Tibial artery (tissue), 4 donors: ENCODE data around the gene STXBP4.

ENCODE experiments used
- DNase-seq, 2 donors: peaks; one replicate each; pipeline ENCODE4 v3.0.0-alpha.2; 2019
- H3K27ac ChIP-seq, 2 donors: fragments of 200-600 bp; sonication (generic) in 1 of 2; 1 replicate in 1 of 2; 2 replicates in 1 of 2; pipeline ENCODE4 v1.5.1; 2018 to 2019; ENCODE audit warnings: mild to moderate bottlenecking in 1 of 2
- H3K27me3 ChIP-seq, 2 donors: fragments of 200-600 bp; sonication (generic) in 1 of 2; one replicate each; pipeline versions ENCODE4 v1.5.1 to v1.6.0; 2016 to 2019
- H3K36me3 ChIP-seq, 3 donors: fragments of 200-600 bp; sonication (generic) in 2 of 3; one replicate each; pipeline ENCODE4 v1.5.1; 2016 to 2019; ENCODE audit warnings: mild to moderate bottlenecking in 2 of 3
- H3K4me1 ChIP-seq, 4 donors: fragments of 200-600 bp; sonication (generic) in 2 of 4; 1 replicate in 3 of 4; 2 replicates in 1 of 4; pipeline ENCODE4 v1.5.1; 2016 to 2019
- H3K4me3 ChIP-seq, 2 donors: fragments of 200-600 bp; sonication (generic) in 1 of 2; 1 replicate in 1 of 2; 2 replicates in 1 of 2; pipeline ENCODE4 v1.5.1; 2018 to 2019; ENCODE audit warnings: mild to moderate bottlenecking in 2 of 2
- H3K9me3 ChIP-seq, 3 donors: fragments of 200-600 bp; sonication (generic) in 1 of 3; one replicate each; pipeline ENCODE4 v1.5.1; 2016 to 2019
- intact Hi-C: fragments of 100-400 bp; cut with DNase I; formaldehyde crosslinking; loops from one replicate; pipeline ENCODE4 v1.15.0; 2023; ENCODE audit warnings: low total_unique reads
- TF ChIP-seq, protein P1 (sequence below), 2 experiments: fragments of 200-600 bp in 1 of 2; fragments of 450-650 bp in 1 of 2; IDR thresholded peaks; one replicate each; pipeline ENCODE4 v1.5.1; 2017 to 2019; ENCODE audit warnings: antibody characterized with exemption in 2 of 2, mild to moderate bottlenecking in 1 of 2, moderate library complexity in 1 of 2

The STXBP4 gene

DNA sequence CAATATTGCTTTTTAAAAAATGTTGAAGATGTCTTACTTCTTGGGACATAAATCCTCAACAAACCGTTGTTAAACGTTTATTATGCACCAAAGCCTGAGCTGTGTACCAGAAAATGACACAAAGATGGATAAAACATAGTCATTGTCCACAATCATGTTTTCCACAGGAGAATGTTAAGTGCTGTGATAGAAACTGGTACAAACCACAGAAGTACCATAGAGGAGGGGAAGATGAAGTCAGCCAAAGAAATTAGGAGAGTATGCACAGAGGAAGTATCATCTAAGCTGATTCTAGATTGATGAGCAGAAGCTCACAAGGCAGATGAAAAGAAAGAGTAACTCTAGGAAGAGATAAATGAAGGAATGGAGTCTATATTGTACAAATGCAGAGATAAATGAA lies 153.5 kb downstream of the STXBP4 start:
- Histone ChIP-seq H3K27ac (no peak overlapping the region), H3K4me1 (no peaks in the 10 kb centered on the region), H3K9me3 (no peaks in the 10 kb centered on the region), H3K36me3 (no peaks in the 10 kb centered on the region), H3K4me3 (no peak overlapping the region), H3K27me3 (no peaks in the 10 kb centered on the region)
- TF ChIP-seq, protein P1, sequence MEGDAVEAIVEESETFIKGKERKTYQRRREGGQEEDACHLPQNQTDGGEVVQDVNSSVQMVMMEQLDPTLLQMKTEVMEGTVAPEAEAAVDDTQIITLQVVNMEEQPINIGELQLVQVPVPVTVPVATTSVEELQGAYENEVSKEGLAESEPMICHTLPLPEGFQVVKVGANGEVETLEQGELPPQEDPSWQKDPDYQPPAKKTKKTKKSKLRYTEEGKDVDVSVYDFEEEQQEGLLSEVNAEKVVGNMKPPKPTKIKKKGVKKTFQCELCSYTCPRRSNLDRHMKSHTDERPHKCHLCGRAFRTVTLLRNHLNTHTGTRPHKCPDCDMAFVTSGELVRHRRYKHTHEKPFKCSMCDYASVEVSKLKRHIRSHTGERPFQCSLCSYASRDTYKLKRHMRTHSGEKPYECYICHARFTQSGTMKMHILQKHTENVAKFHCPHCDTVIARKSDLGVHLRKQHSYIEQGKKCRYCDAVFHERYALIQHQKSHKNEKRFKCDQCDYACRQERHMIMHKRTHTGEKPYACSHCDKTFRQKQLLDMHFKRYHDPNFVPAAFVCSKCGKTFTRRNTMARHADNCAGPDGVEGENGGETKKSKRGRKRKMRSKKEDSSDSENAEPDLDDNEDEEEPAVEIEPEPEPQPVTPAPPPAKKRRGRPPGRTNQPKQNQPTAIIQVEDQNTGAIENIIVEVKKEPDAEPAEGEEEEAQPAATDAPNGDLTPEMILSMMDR (IDR thresholded peaks at IDR 0.05): no peak
- DNase-seq: no peak
- intact Hi-C loops: no loop called here

DNA sequence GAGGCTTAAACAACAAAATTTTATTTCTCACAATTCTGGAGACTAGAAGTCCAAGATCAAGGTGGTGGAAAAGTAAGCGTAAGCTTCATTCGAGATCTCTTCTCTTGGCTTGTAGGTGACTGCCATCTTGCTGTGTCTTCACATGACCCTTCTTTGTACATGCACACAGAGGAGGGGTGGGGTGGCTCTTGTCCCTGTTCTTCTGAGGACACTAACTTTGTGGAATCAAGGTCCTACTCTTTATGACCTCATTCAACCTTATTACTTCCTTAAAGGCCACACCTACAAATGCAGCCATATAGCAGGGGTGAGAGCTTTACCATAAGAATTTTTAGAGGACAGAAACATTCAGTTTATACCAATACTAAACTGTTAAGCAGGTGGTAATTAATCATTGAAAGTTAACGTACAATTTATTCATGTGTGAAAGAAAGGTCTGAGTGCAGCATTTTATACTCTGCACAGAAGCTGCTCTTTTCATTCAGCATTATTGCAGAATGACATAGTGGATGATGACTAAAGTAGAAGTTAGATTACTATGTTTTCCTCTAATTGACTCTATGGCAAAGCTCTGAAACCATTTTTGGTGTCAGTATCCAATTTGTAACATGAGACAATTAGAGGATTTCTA lies 156.3 kb downstream of the STXBP4 start:
- Histone ChIP-seq H3K9me3 (no peaks in the 10 kb centered on the region), H3K4me1 (no peaks in the 10 kb centered on the region), H3K36me3 (no peaks in the 10 kb centered on the region), H3K27me3 (no peaks in the 10 kb centered on the region), H3K4me3 (no peak overlapping the region), H3K27ac (no peak overlapping the region)
- intact Hi-C loops: no loop called here
- no peak for DNase-seq
- TF ChIP-seq, protein P1 (IDR thresholded peaks at IDR 0.05): no peak

DNA sequence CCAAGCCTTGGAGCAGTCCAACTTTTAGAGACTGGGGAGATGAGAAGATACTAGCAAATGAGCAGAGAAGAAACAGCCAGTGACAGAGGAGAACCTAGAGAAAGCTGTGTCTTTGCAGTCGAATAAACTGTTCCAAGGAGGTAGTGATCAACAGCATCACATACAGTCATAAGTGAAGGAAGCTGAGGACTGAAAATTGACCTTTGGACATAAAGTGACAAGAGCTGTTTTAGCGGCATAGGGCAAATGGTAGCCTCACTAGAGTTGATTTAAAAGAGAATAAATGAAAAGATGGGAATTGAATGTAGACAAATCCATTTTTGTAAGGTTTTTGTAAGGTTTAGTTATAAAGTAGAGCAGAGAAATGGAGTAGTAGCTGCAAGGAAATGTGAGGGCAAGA lies 165.0 kb downstream of the STXBP4 start:
- H3K27me3 ChIP-seq: no peaks in the 10 kb centered on the region
- H3K4me1 ChIP-seq: no peaks in the 10 kb centered on the region
- no peaks in the 10 kb centered on the region for H3K9me3 ChIP-seq
- H3K4me3 ChIP-seq: no peak overlapping the region
- no peak for DNase-seq
- TF ChIP-seq, protein P1 (IDR thresholded peaks at IDR 0.05): no peak
- intact Hi-C loops: no loop called here
- H3K36me3 ChIP-seq: no peaks in the 10 kb centered on the region
- no peak overlapping the region for H3K27ac ChIP-seq

DNA sequence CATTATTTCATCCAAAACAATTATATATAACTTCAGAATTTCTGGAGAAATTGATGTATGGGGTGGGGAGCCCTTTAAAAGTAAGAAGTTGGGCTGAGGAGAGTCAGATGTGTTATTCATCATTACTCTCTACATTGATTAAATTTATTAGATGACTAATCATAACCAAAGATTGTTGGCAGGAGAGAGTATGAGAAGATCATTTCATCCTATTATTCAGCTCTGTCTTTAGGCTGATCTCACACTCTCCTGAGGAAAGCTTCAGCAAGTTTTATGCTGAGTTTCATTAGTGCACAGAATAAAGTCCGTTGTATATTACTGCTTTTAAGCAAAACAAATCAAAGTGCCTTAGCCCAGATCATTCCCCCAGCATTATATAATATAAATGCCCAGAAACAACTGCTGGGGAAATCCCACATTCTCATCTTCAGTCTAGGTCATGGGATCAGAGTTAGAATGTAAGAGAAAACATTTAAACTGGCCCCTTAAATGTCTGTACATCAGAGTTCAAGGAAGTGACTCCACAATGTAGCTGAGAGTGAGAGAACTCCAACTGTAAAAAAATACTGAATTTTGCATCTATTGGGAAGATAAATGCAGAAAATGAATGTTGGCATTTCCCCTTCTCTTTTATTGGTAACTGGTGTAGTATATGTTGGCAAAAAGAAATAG lies 166.1 kb downstream of the STXBP4 start:
- Histone ChIP-seq H3K27ac (no peak overlapping the region), H3K4me1 (no peaks in the 10 kb centered on the region), H3K36me3 (no peaks in the 10 kb centered on the region), H3K9me3 (no peaks in the 10 kb centered on the region), H3K4me3 (no peak overlapping the region), H3K27me3 (no peaks in the 10 kb centered on the region)
- DNase-seq: no peak
- TF ChIP-seq, protein P1 (IDR thresholded peaks at IDR 0.05): no peak
- intact Hi-C loops: no loop called here

DNA sequence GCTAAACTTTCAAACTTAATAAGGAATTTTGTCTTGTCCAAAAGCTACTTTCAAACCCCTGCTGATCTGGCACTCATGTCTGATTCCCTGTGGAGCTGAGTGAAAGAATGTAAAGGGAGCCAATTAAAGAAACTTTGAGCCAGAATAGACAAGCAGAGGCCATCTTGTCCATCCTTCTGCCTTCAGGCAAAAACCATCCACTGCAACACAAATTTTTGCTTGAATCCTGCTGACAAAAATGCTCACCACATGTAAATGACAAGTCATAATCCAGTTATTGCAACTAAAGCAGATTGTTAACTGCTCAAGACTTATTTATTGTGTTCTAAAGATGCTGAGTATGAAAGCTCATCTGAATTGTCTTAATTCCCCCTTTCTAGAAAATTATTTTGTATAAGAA lies 172.2 kb downstream of the STXBP4 start:
- peaks cover 0 to 10% (median 6%) of the 10 kb centered on the region in 3 donors for H3K36me3 ChIP-seq
- no peak overlapping the region for H3K4me3 ChIP-seq
- H3K4me1 ChIP-seq: no peaks in the 10 kb centered on the region
- H3K9me3 ChIP-seq: no peaks in the 10 kb centered on the region
- TF ChIP-seq, protein P1 (IDR thresholded peaks at IDR 0.05): no peak
- H3K27me3 ChIP-seq: no peaks in the 10 kb centered on the region
- no peak overlapping the region for H3K27ac ChIP-seq
- no peak for DNase-seq
- intact Hi-C loops: no loop called here
